Kidney (tissue), 14 donors: ENCODE data around the gene TXLNB. TPM values are rescaled to one million over a fixed set of nuclear protein-coding genes. Genes with fewer than 3 reads are reported as not detected.
"Not testable (repeated sequence)": the region's sequence is repeated elsewhere in the genome, so short reads cannot be mapped to it uniquely, and the experiment has no call there.

ENCODE experiments used
- DNase-seq, 5 donors: peaks; one replicate each; pipeline ENCODE4 v3.0.0-alpha.2; 2013 to 2020
- FAIRE-seq: peaks from 2 replicates; lab custom pipeline; 2012; peaks lifted over from hg19 to GRCh38; lab: Jason Lieb, UNC
- H3K27ac ChIP-seq, 2 donors: one replicate each; pipeline ENCODE4 v1.7.0; 2013; ENCODE audit warnings: low read depth in 2 of 2, low read length in 2 of 2, inconsistent platforms in 1 of 2
- H3K27me3 ChIP-seq: one replicate; pipeline ENCODE4 v1.7.1; 2013; ENCODE audit warnings: low read length, inconsistent platforms; ENCODE audit not compliant: control insufficient read depth, insufficient read depth
- H3K36me3 ChIP-seq, 3 donors: one replicate each; pipeline versions ENCODE4 v1.7.0 to v1.7.1; 2013; ENCODE audit warnings: low read length in 3 of 3, control low read depth in 1 of 3, inconsistent platforms in 1 of 3; ENCODE audit not compliant: insufficient read depth in 3 of 3, control insufficient read depth in 2 of 3
- H3K4me1 ChIP-seq, 3 donors: one replicate each; pipeline versions ENCODE4 v1.7.0 to v1.7.1; 2013; ENCODE audit warnings: low read length in 3 of 3, inconsistent platforms in 1 of 3, low read depth in 1 of 3; ENCODE audit not compliant: control insufficient read depth in 2 of 3, insufficient read depth in 2 of 3
- H3K4me3 ChIP-seq, 3 donors: one replicate each; pipeline versions ENCODE4 v1.7.0 to v1.8.1; 2013; ENCODE audit warnings: low read length in 3 of 3, control low read depth in 1 of 3, inconsistent platforms in 1 of 3
- H3K9ac ChIP-seq, 3 donors: one replicate each; pipeline versions ENCODE4 v1.7.0 to v1.7.1; 2013; ENCODE audit warnings: low read length in 3 of 3, control low read depth in 1 of 3, inconsistent platforms in 1 of 3
- H3K9me3 ChIP-seq, 3 donors: one replicate each; pipeline versions ENCODE4 v1.7.0 to v1.7.1; 2013; ENCODE audit warnings: low read length in 3 of 3, control low read depth in 1 of 3, inconsistent platforms in 1 of 3; ENCODE audit not compliant: control insufficient read depth in 2 of 3, insufficient read depth in 1 of 3
- CTCF ChIP-seq: IDR thresholded peaks from 3 replicates; pipeline ENCODE4 v1.5.1; 2012; ENCODE audit warnings: mild to moderate bottlenecking, moderate library complexity, borderline replicate concordance; ENCODE audit not compliant: insufficient read depth; ENCODE audit errors: extremely low read depth
- intact Hi-C: fragments of 100-400 bp; cut with DNase I; formaldehyde crosslinking; loops from one replicate; pipeline ENCODE4 v1.11.1; 2022
- polyA plus RNA-seq: library from polyadenylated mRNA; stranded (reverse); fragments of 350-450 nt; fragmentation: Illumina TruSeq; extraction: RNeasy Lipid Tissue Mini Kit (QIAGEN cat#74804); gene quantifications from one replicate; pipeline ENCODE4 v1.2.3, GENCODE V29; 2014; ENCODE audit warnings: low read depth, low replicate concordance; ENCODE audit not compliant: insufficient read depth
- total RNA-seq: library from RNA; stranded (reverse); fragmentation: NEBNext Ultra II Directional; extraction: Animal tissue kit (Norgen Biotek cat#: 25700); gene quantifications from one replicate; pipeline ENCODE4 v1.2.1, GENCODE V29; 2021
- donor health status: control.
- donor health status: control.
- donor health status: control.
- donor health status: control.
- donor health status: control.
- donor health status: DM: yes; HTN: yes; CAD: no.
- donor health status: Normal renal cell carcinoma (clear cell type).

TXLNB gene
- total and polyA plus RNA-seq, 2 donors from 2014 or later = 0.13 to 0.66 TPM

- DNase-seq = no peak
- H3K27ac ChIP-seq = no peak overlapping the region
- intact Hi-C loops = no loop called here
Measured at GRCh38 chr6:139287868-139288267, 3.9 kb downstream of the TXLNB start.

DNA sequence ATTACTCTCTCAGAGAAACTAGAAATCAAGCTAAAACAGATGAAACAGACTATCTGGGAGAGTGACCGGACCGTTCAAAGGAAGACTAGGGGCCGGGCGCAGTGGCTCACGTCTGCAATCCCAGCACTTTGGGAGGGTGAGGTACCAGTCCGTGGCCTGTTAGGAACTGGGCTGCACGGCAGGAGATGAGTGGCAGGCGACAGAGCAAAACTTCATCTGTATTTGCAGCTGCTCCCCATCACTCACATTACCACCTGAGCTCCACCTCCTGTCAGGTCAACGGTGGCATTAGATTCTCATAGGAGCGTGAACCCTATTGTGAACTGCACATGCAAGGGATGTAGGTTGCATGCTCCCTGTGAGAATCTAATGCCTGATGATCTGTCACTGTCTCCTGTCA is 5.4 kb downstream of the TXLNB start:
- H3K27me3 ChIP-seq, H3K4me3 ChIP-seq, intact Hi-C loops, H3K4me1 ChIP-seq, H3K36me3 ChIP-seq, H3K9me3 ChIP-seq, H3K27ac ChIP-seq, H3K9ac ChIP-seq, DNase-seq, FAIRE-seq: not testable (repeated sequence)

More at GRCh38 chr6:139287868-139288267, 3.9 kb downstream of the TXLNB start:
- Histone ChIP-seq H3K36me3 (no peaks in the 10 kb centered on the region), H3K9me3 (no peaks in the 10 kb centered on the region), H3K4me1 (peaks cover 0 to 6% (median 4%) of the 10 kb centered on the region in 3 donors), H3K4me3 (no peak overlapping the region), H3K9ac (no peak overlapping the region), H3K27me3 (no peaks in the 10 kb centered on the region)
- no peak for TF ChIP-seq CTCF
- FAIRE-seq = no peak

GRCh38 chr6:139285590-139285989 is 6.2 kb downstream of the TXLNB start:
- Histone ChIP-seq H3K9ac (no peak overlapping the region), H3K4me3 (no peak overlapping the region), H3K27me3 (no peaks in the 10 kb centered on the region), H3K4me1 (peaks cover 0 to 2% (median 0%) of the 10 kb centered on the region in 3 donors), H3K27ac (no peak overlapping the region), H3K36me3 (no peaks in the 10 kb centered on the region), H3K9me3 (no peaks in the 10 kb centered on the region)
- TF ChIP-seq CTCF = no peak
- DNase-seq (no peak), FAIRE-seq (no peak)
- intact Hi-C loops = no loop called here

GRCh38 chr6:139284789-139285188 is 7.0 kb downstream of the TXLNB start:
- FAIRE-seq (no peak), DNase-seq (no peak)
- intact Hi-C loops = no loop called here
- Histone ChIP-seq H3K9ac (no peak overlapping the region), H3K4me3 (no peak overlapping the region), H3K27me3 (no peaks in the 10 kb centered on the region), H3K36me3 (no peaks in the 10 kb centered on the region), H3K4me1 (no peaks in the 10 kb centered on the region), H3K9me3 (no peaks in the 10 kb centered on the region), H3K27ac (no peak overlapping the region)
- TF ChIP-seq CTCF = no peak
